Left ventricle myocardium inferior (tissue), 1 donor: Measurements from ENCODE around the gene SLC38A8. TPM values are rescaled to one million over a fixed set of nuclear protein-coding genes. Genes with fewer than 3 reads are reported as not detected.

Experiments
- DNase-seq: peaks from one replicate; pipeline ENCODE4 v3.0.0-alpha.2; 2020
- H3K27ac ChIP-seq: fragments of 200-600 bp; replicated peaks from 2 replicates; pipeline ENCODE4 v1.8.0; 2021
- H3K27me3 ChIP-seq: fragments of 200-600 bp; 2 replicates; pipeline ENCODE4 v1.8.0; 2021; ENCODE audit warnings: low read depth
- H3K36me3 ChIP-seq: fragments of 200-600 bp; 2 replicates; pipeline ENCODE4 v1.8.0; 2021
- H3K4me1 ChIP-seq: fragments of 200-600 bp; 2 replicates; pipeline ENCODE4 v1.8.0; 2021
- H3K4me3 ChIP-seq: fragments of 200-600 bp; 2 replicates; pipeline ENCODE4 v1.8.0; 2021; ENCODE audit warnings: mild to moderate bottlenecking, moderate library complexity
- H3K9me3 ChIP-seq: fragments of 200-600 bp; replicated peaks from 2 replicates; pipeline ENCODE4 v1.8.0; 2021
- CTCF ChIP-seq: fragments of 200-600 bp; IDR thresholded peaks from 2 replicates; pipeline ENCODE4 v1.8.0; 2021; ENCODE audit warnings: antibody characterized with exemption, mild to moderate bottlenecking, borderline replicate concordance
- intact Hi-C: fragments of 100-400 bp; cut with micrococcal nuclease; formaldehyde crosslinking; loops from one replicate; pipeline ENCODE4 v1.11.0; 2022
- total RNA-seq: library from RNA; stranded (reverse); fragmentation: NEBNext Ultra II Directional; extraction: Animal tissue kit (Norgen Biotek cat#: 25700); gene quantifications from one replicate; pipeline ENCODE4 v1.2.1, GENCODE V29; 2021
- donor health status: DM: no; HTN: yes; CAD: no; lungs with severe emphysema.

Gene SLC38A8
- total RNA-seq, 1 donor from 2014 or later, result not detected

GRCh38 chr16:83966153-83966696, 76.4 kb downstream of the SLC38A8 start:
- TF ChIP-seq CTCF, result no peak
- Histone ChIP-seq H3K9me3 (no peaks in the 10 kb centered on the region), H3K4me1 (peaks cover 11% of the 10 kb centered on the region), H3K27me3 (peaks cover 16% of the 10 kb centered on the region), H3K36me3 (peaks cover 22% of the 10 kb centered on the region), H3K27ac (no peak overlapping the region), H3K4me3 (no peak overlapping the region)
- DNase-seq, result no peak
- intact Hi-C loops, result loop anchor here (10.0 kb wide), 1 partner anchor 99 kb away; no protein-coding TSS in a partner anchor

- peaks cover 15% of the 10 kb centered on the region for H3K4me1 ChIP-seq
- DNase-seq, result peak; percentile 9
- no peak overlapping the region for H3K4me3 ChIP-seq
- intact Hi-C loops, result loop anchor here (10.0 kb wide), 1 partner anchor 99 kb away; no protein-coding TSS in a partner anchor
- H3K27ac ChIP-seq, result no peak overlapping the region
- H3K27me3 ChIP-seq, result peaks cover 16% of the 10 kb centered on the region
- TF ChIP-seq CTCF, result no peak
- H3K9me3 ChIP-seq, result no peaks in the 10 kb centered on the region
- H3K36me3 ChIP-seq, result peaks cover 28% of the 10 kb centered on the region
Observed at GRCh38 chr16:83965444-83966152, 77.0 kb downstream of the SLC38A8 start.

- H3K4me3 ChIP-seq, result no peak overlapping the region
- H3K27me3 ChIP-seq, result peaks cover 12% of the 10 kb centered on the region
- peaks cover 22% of the 10 kb centered on the region for H3K4me1 ChIP-seq
- DNase-seq, result no peak
- peaks cover 34% of the 10 kb centered on the region for H3K36me3 ChIP-seq
- no peak overlapping the region for H3K27ac ChIP-seq
- TF ChIP-seq CTCF, result no peak
- no peaks in the 10 kb centered on the region for H3K9me3 ChIP-seq
- intact Hi-C loops, result loop anchor here (10.0 kb wide), 1 partner anchor 100 kb away; no protein-coding TSS in a partner anchor
Observed at GRCh38 chr16:83964684-83965443, 77.7 kb downstream of the SLC38A8 start.

DNA sequence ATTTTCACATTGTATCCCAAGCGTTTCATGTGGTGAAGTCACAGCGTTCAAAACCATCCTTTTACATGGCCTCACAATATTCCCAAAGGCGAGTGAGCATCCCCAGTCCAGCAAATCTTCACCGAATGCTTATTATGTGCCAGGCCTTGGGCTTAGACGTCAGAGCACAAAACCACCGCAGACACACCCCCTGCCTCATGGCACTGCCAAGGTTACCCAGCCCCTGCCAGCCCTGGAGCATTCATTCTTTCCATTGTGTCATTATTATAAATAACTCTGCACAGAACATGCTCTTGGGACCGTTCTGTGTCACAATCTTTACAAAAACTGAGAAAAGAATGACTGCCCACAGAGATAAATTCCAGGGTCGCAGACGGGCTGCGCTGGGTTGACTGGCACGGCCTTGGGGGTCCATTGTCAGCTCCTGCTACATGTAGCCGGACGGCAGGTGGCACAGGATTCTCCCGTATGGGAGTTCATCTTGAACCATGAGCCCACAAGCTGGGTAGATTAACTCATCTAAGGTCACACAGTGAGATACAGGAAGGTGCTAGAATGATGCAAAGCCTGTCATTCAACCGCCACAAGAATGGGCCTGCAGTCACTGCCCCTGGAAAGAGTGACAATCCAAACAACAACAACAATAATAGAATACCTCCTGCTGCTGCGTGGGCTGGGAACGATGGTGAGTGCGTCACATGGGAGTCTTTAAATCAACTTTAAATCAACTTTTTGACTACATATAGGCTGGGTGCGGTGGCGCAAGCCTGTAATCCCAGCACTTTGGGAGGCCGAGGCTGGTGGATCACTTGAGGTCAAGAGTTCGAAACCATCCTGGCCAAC, 79.1 kb downstream of the SLC38A8 start:
- no peak overlapping the region for H3K4me3 ChIP-seq
- DNase-seq, result peak; percentile 53
- H3K9me3 ChIP-seq, result no peaks in the 10 kb centered on the region
- H3K27me3 ChIP-seq, result no peaks in the 10 kb centered on the region
- H3K4me1 ChIP-seq, result peaks cover 36% of the 10 kb centered on the region
- intact Hi-C loops, result loop anchor here (10.0 kb wide), 1 partner anchor 101 kb away; no protein-coding TSS in a partner anchor
- no peak for TF ChIP-seq CTCF
- H3K27ac ChIP-seq, result peak overlapping the region; percentile 73
- H3K36me3 ChIP-seq, result peaks cover 41% of the 10 kb centered on the region

DNA sequence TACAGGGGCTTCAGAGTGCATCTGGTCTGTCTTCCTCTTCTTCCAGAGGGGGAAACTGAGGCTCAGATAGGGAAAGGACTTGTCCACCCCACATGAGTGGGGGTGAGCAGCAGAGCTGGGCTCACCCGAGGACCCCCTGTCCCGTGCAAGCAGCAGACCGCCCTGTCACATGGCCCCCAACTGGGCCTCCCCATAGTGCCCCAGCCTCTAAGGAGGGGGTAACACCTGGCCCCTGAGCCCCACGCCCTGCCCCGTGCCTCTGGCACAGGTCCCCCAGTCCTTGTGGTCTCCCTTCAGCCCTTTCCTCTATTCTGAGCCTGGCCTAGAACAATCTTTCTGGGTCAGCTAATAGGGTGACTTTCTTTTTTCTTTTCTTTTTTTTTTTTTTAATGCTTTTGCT, 81.0 kb downstream of the SLC38A8 start:
- Histone ChIP-seq H3K4me3 (no peak overlapping the region), H3K4me1 (peaks cover 39% of the 10 kb centered on the region), H3K9me3 (no peaks in the 10 kb centered on the region), H3K27ac (no peak overlapping the region), H3K27me3 (no peaks in the 10 kb centered on the region), H3K36me3 (peaks cover 41% of the 10 kb centered on the region)
- no peak for DNase-seq
- TF ChIP-seq CTCF, result no peak
- intact Hi-C loops, result loop anchor here (10.0 kb wide), 1 partner anchor 103 kb away; no protein-coding TSS in a partner anchor
